ENCODE measurements around the gene ATXN7.

The ATXN7 gene

DNA sequence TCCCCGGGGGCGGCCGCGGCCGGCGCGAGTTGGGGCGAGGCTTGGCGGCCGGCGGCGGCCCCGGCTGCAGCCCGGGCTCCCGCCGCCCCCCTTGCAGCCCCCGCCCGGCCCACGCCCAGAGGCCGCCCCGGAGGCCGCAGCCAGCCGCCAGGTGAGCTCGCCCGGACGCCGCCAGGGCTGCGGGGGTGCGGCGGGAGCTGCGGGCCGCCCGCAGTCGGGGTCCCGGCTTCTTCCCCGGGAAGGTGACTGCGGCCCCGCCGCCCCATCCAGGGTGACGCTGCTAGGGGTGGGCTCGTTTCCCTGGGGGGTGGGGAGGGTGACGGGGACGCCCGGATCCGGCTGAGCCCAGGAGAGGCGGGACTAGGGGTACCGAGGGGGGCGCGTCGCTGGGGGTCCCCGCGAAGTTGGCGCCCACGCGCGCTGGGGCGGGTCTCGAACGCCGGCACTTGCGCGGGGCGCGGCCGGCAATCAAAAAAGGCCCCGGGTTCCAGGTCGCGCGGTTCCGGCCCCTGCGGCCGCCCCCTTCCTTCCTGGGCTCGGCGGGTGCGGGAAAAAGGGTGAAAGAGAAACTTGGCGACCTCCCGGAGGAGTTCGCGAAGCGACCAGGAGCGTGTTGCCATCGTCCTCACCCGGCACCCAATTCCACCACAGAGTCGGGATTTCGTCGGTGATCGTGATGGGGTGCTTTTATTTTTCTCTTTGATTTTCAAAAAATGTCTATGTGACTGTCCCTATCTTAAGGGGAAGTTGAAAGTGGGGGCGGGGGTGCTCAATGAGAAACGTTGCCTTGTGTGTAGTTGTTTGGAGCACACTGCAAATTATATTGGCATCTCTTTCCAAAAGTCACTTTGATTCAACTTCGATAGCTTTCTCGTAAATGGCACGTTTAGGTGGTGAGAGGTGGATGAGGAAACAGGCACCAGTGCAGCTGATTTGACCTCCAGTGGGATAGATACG is 619 bp downstream of the ATXN7 start:
- peak; percentile 62 for DNase-seq

DNA sequence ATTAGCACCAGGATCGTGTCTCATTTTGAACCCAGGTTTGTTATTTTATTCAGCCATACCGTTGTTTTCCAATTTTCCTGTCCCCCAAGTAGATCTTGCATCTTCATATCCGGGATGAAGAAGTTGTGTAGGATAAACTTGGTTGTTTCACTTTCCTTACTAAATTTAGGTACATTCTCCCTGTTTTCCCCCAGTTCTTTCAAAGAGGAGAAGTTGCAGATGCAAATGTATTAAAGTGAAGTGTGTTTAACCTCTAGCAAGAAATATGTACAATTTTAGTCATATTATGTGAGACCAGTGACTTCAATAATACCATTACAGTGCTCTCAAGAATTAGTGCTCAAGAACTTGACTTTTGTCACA is 1.3 kb downstream of the ATXN7 start:
- no peak for DNase-seq

DNA sequence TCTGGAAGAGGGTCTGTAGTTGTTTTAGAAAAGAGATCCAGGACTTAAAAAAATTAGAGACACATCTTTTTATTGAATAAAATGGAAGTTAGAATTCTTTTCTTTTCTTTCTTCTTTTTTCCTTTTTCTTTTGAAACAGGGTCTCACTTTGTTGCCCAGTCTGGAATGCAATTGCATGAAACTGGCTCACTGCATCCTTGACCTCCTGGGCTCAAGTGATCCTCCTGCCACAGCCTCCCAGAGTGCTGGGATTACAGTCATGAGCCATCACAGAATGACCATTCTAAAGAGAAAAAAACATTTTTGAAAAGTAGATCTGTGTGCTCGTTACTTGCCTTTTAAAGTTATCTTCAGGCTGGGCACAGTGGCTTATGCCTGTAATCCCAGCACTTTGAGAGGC is 3.6 kb downstream of the ATXN7 start:
- DNase-seq: no peak

DNA sequence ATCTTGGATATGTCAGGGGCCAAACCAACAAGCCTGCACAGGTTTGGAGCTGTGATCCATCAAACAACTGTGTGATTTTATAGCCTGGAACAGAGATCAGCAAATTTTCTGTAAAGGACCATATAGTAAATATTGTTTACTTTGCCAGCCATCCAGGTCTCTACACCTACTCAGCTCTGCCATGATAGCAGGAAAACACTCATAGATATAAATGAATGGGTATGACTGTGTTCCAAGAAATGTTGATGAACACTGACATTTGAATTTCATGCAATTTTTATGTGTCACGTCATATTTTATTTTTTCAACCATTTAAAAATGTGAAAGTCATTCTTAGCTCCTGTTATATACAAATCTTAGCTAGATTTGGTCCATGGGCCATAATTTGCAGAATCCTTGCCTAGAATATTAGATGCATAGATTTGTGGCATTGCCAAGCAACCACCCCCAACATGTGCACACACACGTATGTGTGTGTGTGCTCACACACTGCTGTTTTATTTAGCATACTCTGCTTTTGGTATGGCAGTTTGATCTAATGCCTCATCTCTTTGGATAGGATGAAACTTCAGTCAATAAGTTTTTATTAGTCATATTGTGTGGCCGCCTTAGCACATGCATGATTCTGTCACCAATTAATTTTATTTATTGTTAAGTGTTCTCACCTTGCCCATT is 6.4 kb downstream of the ATXN7 start:
- no peak for DNase-seq

DNA sequence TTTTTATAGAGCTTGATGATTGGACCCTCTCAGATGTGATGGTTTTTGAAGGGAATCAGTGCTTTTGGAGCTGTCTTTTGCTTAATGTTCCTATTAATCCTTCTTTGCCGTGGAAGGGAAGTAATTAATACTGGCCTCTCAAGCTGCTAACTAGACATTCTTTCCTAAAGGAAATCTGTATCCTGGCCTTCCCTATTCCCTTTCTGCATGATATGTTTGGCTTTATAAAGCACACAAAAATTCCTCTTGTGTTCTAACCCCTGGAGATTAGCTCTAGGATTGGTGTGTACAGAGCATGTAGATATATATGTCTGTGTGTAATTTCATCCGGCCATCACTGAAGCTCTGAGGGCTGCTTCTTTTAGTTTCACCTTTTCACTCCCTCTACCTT is 6.9 kb downstream of the ATXN7 start:
- no peak for DNase-seq

- no peak for DNase-seq
Observed at GRCh38 chr3:63872135-63872924, 8.7 kb downstream of the ATXN7 start.

DNA sequence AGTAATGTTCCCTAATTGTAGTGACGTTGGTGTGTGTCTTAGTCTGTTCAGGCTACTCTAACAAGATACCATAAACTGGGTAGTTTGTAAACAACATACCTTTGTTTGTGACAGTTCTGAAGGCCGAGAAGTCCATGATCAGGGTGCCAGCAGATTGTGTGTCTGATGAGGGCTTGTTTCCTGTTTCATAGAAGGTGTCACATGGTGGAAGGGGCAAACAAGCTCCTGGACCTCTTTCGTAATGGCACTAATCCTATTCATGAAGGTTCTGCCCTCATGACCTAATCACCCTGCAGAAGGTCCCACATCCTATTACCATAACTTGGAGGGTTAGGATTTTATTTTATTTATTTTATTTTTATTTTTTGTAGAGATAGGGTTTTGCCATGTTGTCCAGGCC is 11.1 kb downstream of the ATXN7 start:
- DNase-seq: no peak

- DNase-seq: no peak
Observed at GRCh38 chr3:63875510-63875909, 11.8 kb downstream of the ATXN7 start.

DNA sequence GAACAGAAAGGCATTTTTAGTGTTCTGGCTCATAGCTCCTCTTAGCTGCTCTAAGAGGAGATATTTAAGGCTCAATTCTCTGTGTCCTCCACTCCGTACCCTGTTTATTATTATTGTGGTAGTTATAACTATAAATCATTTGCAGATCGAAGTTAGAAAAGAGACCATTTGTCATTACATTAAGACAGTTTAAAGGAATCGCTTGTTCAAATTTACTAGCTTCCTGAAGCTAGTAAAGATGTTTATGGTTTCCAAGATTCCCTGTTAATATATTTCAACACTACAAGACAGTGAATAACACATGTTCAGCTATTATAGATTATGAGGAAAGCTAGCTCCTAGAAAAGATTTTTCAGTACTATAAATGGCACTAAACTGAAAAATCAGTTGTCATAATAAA is 12.6 kb downstream of the ATXN7 start:
- no peak for DNase-seq

GRCh38 chr3:63877737-63878393 is 14.2 kb downstream of the ATXN7 start:
- DNase-seq: no peak

- no peak for DNase-seq
Observed at GRCh38 chr3:63878394-63879060, 14.9 kb downstream of the ATXN7 start.

- DNase-seq: no peak
Observed at GRCh38 chr3:63880653-63881052, 17.0 kb downstream of the ATXN7 start.

- DNase-seq: peak; percentile 60
Observed at GRCh38 chr3:63886858-63887257, 23.2 kb downstream of the ATXN7 start.

- no peak for DNase-seq
Observed at GRCh38 chr3:63891518-63891917, 27.9 kb downstream of the ATXN7 start.

DNA sequence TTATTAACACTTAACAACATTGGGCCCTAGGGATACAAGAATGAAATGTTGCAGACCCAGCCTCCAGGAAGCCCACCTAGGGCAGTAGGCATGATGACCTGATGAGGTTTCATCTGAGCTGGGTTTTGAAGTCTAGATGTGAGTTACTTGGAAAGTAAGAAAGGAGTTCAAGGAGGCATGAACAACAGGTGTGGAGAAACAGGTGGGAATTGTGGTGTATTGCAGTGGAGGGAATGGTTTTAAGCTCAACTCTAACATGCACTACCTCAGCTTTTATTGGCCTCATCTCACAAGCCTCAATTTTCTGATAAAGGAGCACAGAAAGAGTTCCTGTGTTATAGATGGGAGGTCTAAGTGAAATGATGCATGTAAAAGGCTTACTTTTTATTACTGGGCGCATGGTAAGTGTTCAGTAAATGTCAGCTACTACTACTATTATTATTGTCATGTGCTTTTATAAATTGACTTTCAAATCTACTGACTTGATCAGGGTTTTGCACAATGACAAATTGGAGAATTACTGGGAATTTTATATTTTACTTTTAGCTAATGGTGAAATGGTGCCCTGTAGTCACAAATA is 29.2 kb downstream of the ATXN7 start:
- DNase-seq: no peak

GRCh38 chr3:63895422-63896189 is 31.9 kb downstream of the ATXN7 start:
- no peak for DNase-seq

DNA sequence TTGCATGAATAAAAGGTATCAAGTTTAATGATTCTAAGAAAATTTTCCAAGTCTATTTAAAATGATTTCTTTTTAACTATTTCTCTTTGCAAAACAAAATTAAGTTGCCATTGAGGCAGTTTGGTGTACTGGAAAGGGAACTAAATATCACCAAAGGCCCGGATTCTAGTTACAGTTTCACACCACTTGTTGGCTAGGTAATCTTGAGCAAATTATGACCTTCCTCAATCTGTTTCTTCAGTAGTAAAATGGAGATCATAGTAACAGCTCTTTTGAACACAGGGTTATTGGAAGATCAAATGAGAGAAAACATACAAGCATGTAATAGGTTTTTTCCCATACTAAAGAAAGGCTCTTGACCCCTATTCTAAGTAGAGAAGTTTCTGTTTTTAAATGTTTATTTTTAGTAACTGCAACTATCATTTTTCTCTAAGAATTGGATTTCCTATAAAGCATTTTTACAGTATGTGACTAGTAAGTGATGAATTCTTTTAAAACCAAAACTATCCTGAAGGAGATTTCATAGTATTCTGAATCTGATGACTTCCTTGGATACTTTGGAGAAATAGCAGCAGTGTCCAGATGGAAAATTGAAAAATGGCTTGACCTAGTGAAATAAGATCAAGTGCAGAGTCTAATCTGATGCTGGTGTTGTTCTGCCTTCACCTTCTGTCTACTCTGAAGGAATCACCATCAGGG is 32.8 kb downstream of the ATXN7 start:
- no peak for DNase-seq

GRCh38 chr3:63900010-63900409 is 36.3 kb downstream of the ATXN7 start:
- no peak for DNase-seq

- no peak for DNase-seq
Observed at GRCh38 chr3:63900459-63900858, 36.8 kb downstream of the ATXN7 start.
